ENCODE data around the gene TBC1D4. TPM values are rescaled to one million over a fixed set of nuclear protein-coding genes. Genes with fewer than 3 reads are reported as not detected.
"Not testable (repeated sequence)": the region's sequence is repeated elsewhere in the genome, so short reads cannot be mapped to it uniquely, and the experiment has no call there.

Gene TBC1D4
- total RNA-seq, 2 experiments from 2014 or later: 37.4 to 42.0 TPM

DNA sequence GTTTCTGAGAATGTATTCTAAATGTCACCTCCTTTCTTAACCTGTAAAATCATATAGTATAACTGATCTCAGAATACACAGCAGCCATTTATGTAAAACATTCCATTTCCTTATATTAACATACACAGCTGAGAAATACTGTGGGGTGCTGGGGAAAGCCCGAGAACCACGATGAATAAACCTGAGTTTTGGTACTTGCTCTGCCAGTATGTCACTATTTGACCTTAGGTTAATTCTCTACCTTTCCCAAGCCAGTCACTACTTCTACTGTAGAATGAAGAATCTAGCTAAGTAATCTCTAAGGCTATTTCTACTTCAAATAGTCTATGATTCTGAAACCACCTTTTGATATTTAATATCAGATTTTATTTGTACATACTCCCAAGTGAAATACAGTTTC is 173.7 kb downstream of the TBC1D4 start:
- Mint-ChIP-seq H3K27ac (no peak overlapping the region), H3K4me1 (ENCODE audit: low read depth) (peaks cover 23% of the 10 kb centered on the region), H3K9me3 (no peaks in the 10 kb centered on the region), H3K27me3 (no peaks in the 10 kb centered on the region), H3K36me3 (ENCODE audit: low read depth) (peaks cover 95% of the 10 kb centered on the region), H3K4me3 (no peak overlapping the region)
- H3K27me3 ChIP-seq (ENCODE audit: control insufficient read depth in 1 of 2, insufficient read depth in 2 of 2, low read length in 2 of 2): no peaks in the 10 kb centered on the region
- POLR2A ChIA-PET: interaction anchor here (11.8 kb wide), 1 partner anchor 18 kb away, joined by 131 read pairs; no protein-coding TSS in a partner anchor
- no peaks in the 10 kb centered on the region for H3K9me3 ChIP-seq (ENCODE audit: control insufficient read depth in 1 of 2, insufficient read depth in 1 of 2, low read length in 2 of 2)
- TF ChIP-seq, protein P1, sequence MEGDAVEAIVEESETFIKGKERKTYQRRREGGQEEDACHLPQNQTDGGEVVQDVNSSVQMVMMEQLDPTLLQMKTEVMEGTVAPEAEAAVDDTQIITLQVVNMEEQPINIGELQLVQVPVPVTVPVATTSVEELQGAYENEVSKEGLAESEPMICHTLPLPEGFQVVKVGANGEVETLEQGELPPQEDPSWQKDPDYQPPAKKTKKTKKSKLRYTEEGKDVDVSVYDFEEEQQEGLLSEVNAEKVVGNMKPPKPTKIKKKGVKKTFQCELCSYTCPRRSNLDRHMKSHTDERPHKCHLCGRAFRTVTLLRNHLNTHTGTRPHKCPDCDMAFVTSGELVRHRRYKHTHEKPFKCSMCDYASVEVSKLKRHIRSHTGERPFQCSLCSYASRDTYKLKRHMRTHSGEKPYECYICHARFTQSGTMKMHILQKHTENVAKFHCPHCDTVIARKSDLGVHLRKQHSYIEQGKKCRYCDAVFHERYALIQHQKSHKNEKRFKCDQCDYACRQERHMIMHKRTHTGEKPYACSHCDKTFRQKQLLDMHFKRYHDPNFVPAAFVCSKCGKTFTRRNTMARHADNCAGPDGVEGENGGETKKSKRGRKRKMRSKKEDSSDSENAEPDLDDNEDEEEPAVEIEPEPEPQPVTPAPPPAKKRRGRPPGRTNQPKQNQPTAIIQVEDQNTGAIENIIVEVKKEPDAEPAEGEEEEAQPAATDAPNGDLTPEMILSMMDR (IDR thresholded peaks at IDR 0.05): no peak
- H3K4me3 ChIP-seq (ENCODE audit: low read length): no peak overlapping the region
- no peak for ATAC-seq (ENCODE audit: poor library complexity)
- no peak overlapping the region for H3K27ac ChIP-seq (ENCODE audit: low read depth in 1 of 2, low read length in 2 of 2)
- DNase-seq: no peak
- peaks cover 6% of the 10 kb centered on the region for H3K4me1 ChIP-seq (ENCODE audit: insufficient read depth, low read length)
- intact Hi-C loops (cut with DNase I, micrococcal nuclease): no loop called here
- H3K36me3 ChIP-seq (ENCODE audit: insufficient read depth, low read length): peaks cover 83% of the 10 kb centered on the region
- CTCF ChIA-PET: no interaction called here

- no peak overlapping the region for H3K4me3 ChIP-seq (ENCODE audit: low read length)
- intact Hi-C loops (cut with DNase I, micrococcal nuclease): no loop called here
- TF ChIP-seq, protein P1 (IDR thresholded peaks at IDR 0.05): no peak
- H3K9me3 ChIP-seq (ENCODE audit: control insufficient read depth in 1 of 2, insufficient read depth in 1 of 2, low read length in 2 of 2): no peaks in the 10 kb centered on the region
- ChIA-PET POLR2A (interaction anchor here (1.7 kb wide), 1 partner anchor 19 kb away, joined by 10 read pairs; no protein-coding TSS in a partner anchor), CTCF (no interaction called here)
- no peak for DNase-seq
- H3K27me3 ChIP-seq (ENCODE audit: control insufficient read depth in 1 of 2, insufficient read depth in 2 of 2, low read length in 2 of 2): no peaks in the 10 kb centered on the region
- H3K9me3 Mint-ChIP-seq: no peaks in the 10 kb centered on the region
- peaks cover under 1% of the 10 kb centered on the region for H3K4me1 ChIP-seq (ENCODE audit: insufficient read depth, low read length)
- H3K36me3 ChIP-seq (ENCODE audit: insufficient read depth, low read length): peaks cover 85% of the 10 kb centered on the region
- no peak overlapping the region for H3K4me3 Mint-ChIP-seq
- H3K36me3 Mint-ChIP-seq (ENCODE audit: low read depth): peaks cover 95% of the 10 kb centered on the region
- H3K27ac Mint-ChIP-seq: no peak overlapping the region
- no peak for ATAC-seq (ENCODE audit: poor library complexity)
- peaks cover 16% of the 10 kb centered on the region for H3K4me1 Mint-ChIP-seq (ENCODE audit: low read depth)
- H3K27ac ChIP-seq (ENCODE audit: low read depth in 1 of 2, low read length in 2 of 2): no peak overlapping the region
- H3K27me3 Mint-ChIP-seq: no peaks in the 10 kb centered on the region
These were observed 174.5 kb downstream of the TBC1D4 start for GRCh38 chr13:75307370-75307949.

DNA sequence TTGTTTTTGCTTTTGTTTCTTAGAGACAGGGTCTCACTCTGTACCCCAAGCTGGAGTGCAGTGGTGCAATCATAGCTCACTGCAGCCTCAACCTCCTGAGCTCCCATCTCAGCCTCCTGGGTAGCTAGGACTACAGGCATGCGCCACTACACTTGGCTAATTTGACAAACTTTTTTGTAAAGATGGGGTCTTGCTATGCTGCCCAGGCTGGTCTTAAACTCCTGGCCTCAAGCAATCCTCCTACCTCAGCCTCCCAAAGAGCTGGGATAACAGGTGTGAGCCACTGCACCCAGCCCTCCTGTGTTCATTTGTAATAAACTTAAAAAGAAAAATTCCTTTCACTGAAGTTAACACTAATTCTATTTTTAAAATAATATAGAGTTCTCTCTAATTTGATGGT is 175.0 kb downstream of the TBC1D4 start:
- H3K4me3 Mint-ChIP-seq; H3K4me3 ChIP-seq (ENCODE audit: low read length); H3K27ac ChIP-seq (ENCODE audit: low read depth in 1 of 2, low read length in 2 of 2); H3K4me1 ChIP-seq (ENCODE audit: insufficient read depth, low read length); H3K9me3 Mint-ChIP-seq; H3K27ac Mint-ChIP-seq; ATAC-seq (ENCODE audit: poor library complexity); intact Hi-C loops (cut with DNase I, micrococcal nuclease); H3K27me3 Mint-ChIP-seq; DNase-seq; H3K9me3 ChIP-seq (ENCODE audit: control insufficient read depth in 1 of 2, insufficient read depth in 1 of 2, low read length in 2 of 2); CTCF ChIA-PET; H3K27me3 ChIP-seq (ENCODE audit: control insufficient read depth in 1 of 2, insufficient read depth in 2 of 2, low read length in 2 of 2): not testable (repeated sequence)
- peaks cover 82% of the 10 kb centered on the region for H3K36me3 ChIP-seq (ENCODE audit: insufficient read depth, low read length)
- peaks cover 95% of the 10 kb centered on the region for H3K36me3 Mint-ChIP-seq (ENCODE audit: low read depth)
- peaks cover 15% of the 10 kb centered on the region for H3K4me1 Mint-ChIP-seq (ENCODE audit: low read depth)
- POLR2A ChIA-PET: interaction anchor here (1.7 kb wide), 1 partner anchor 19 kb away, joined by 10 read pairs; no protein-coding TSS in a partner anchor

- H3K27me3 ChIP-seq (ENCODE audit: control insufficient read depth in 1 of 2, insufficient read depth in 2 of 2, low read length in 2 of 2): no peaks in the 10 kb centered on the region
- no peak for ATAC-seq (ENCODE audit: poor library complexity)
- H3K36me3 ChIP-seq (ENCODE audit: insufficient read depth, low read length): peaks cover 74% of the 10 kb centered on the region
- H3K27me3 Mint-ChIP-seq: no peaks in the 10 kb centered on the region
- H3K4me1 ChIP-seq (ENCODE audit: insufficient read depth, low read length): no peaks in the 10 kb centered on the region
- peaks cover 86% of the 10 kb centered on the region for H3K36me3 Mint-ChIP-seq (ENCODE audit: low read depth)
- ChIA-PET POLR2A (interaction anchor here (1.0 kb wide), 1 partner anchor 22 kb away, joined by 3 read pairs; no protein-coding TSS in a partner anchor), CTCF (no interaction called here)
- H3K4me1 Mint-ChIP-seq (ENCODE audit: low read depth): peaks cover 22% of the 10 kb centered on the region
- H3K9me3 ChIP-seq (ENCODE audit: control insufficient read depth in 1 of 2, insufficient read depth in 1 of 2, low read length in 2 of 2): no peaks in the 10 kb centered on the region
- H3K4me3 Mint-ChIP-seq: no peak overlapping the region
- DNase-seq: no peak
- intact Hi-C loops (cut with DNase I, micrococcal nuclease): no loop called here
- H3K4me3 ChIP-seq (ENCODE audit: low read length): no peak overlapping the region
- no peaks in the 10 kb centered on the region for H3K9me3 Mint-ChIP-seq
- TF ChIP-seq, protein P1 (IDR thresholded peaks at IDR 0.05): no peak
- H3K27ac Mint-ChIP-seq: no peak overlapping the region
- no peak overlapping the region for H3K27ac ChIP-seq (ENCODE audit: low read depth in 1 of 2, low read length in 2 of 2)
These were observed 176.9 kb downstream of the TBC1D4 start for GRCh38 chr13:75305059-75305458.

Measured in CD4-positive, alpha-beta T cell (primary cell).